Motor neuron (in vitro differentiated cells): ENCODE data around the gene TPM3. TPM values are rescaled to one million over a fixed set of nuclear protein-coding genes. Genes with fewer than 3 reads are reported as not detected.
"Not testable (repeated sequence)": the region's sequence is repeated elsewhere in the genome, so short reads cannot be mapped to it uniquely, and the experiment has no call there.

Source experiments
- ATAC-seq, 8 experiments: fragments of 200-7000 bp; cut with Tn5 transposase; replicated peaks in 6 of 8; 2 replicates each; pipeline ENCODE4 v1.8.0; 2021; ENCODE audit warnings: mild to moderate bottlenecking in 8 of 8, moderate library complexity in 8 of 8
- H3K27ac ChIP-seq, 2 donors: fragments of 250-450 bp; sonication (Bioruptor Pico); 2 replicates each; pipeline ENCODE4 v1.9.0; 2021; ENCODE audit warnings: antibody characterized with exemption in 2 of 2, mild to moderate bottlenecking in 2 of 2, moderate library complexity in 1 of 2
- H3K4me1 ChIP-seq, 2 donors: fragments of 250-450 bp; sonication (Bioruptor Pico); replicated peaks in 1 of 2; 2 replicates each; pipeline ENCODE4 v1.6.1; 2021; ENCODE audit warnings: antibody characterized with exemption in 2 of 2, mild to moderate bottlenecking in 2 of 2, moderate library complexity in 1 of 2
- H3K4me3 ChIP-seq, 5 donors: fragments of 250-450 bp; sonication (Bioruptor Pico); 2 replicates each; pipeline ENCODE4 v1.9.0; 2021; ENCODE audit warnings: antibody characterized with exemption in 5 of 5, mild to moderate bottlenecking in 5 of 5, moderate library complexity in 4 of 5
- WGBS, 10 experiments: fragments of 450-650 bp; shearing (Covaris generic); methylation state at CpG; one replicate each; pipeline ENCODE4 v1.0.0; 2022; 5-methylcytosine and 5-hydroxymethylcytosine counted together
- in situ Hi-C, 9 experiments: fragments of 400-800 bp; cut with MboI; loops; one replicate each; pipeline ENCODE4 v1.15.0; 2021; ENCODE audit warnings: low sequenced_read_pairs in 9 of 9, low pct_unique_long_range_greater_than_20kb in 2 of 9; ENCODE audit not compliant: unreplicated experiment in 9 of 9
- total RNA-seq, 8 experiments: library from RNA; unstranded; fragments of 300-600 nt; gene quantifications; 2 replicates each; pipeline versions ENCODE4 v1.2.3 to v1.2.4, GENCODE V29; 2022

Gene TPM3
- total RNA-seq, 8 experiments from 2014 or later, result 142 to 388 (median 227) TPM

DNA sequence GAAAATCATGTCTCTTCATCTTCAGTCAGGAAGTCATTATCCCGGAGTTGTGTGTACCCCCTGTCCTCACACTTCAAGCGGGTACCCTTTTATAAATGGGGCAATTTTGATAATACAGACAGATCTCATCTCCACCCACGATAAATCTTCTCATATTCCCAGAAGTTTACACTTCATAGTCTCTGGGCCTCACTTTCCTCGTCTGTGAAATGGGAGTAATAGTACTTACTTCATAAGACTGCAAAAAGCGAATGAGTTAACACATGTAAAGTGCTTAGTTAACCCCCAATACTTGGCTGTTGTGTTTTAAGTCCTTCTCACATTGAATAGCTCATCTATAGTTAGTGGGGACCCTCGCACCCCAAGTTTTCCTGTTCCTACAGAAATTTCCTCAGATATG, 37.8 kb downstream of the TPM3 start:
- no peak for ATAC-seq
- Histone ChIP-seq H3K4me3 (no peak overlapping the region), H3K4me1 (peaks cover 0 to 3% of the 10 kb centered on the region in 2 donors), H3K27ac (no peak overlapping the region)
- 93 to 100% (median 98%) methylated on average over 3 to 6 of the region's 6 CpGs; no CpG with 5 or more reads in 1 of the 10 experiments for WGBS, 10 experiments
- in situ Hi-C loops, result no loop called here

DNA sequence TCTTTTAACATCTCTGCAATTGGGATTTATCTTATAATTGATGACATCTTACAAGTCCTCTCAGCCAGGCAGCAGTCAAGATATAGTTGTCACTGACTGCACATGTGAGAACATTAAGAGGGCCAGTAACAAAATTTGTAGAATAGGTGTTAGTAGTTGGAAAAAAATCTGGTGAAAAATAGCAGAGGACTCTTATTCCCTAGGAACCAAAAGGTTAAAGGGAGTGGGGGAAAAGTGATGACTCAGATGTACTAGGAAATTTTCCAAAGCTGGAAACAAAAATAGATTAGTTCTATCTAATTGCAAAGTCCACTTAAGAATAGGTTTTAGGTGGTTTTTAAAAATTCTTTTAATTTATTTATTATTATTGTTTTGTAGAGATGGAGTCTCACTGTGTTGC, 40.6 kb downstream of the TPM3 start:
- no peak for ATAC-seq
- in situ Hi-C loops, result no loop called here
- no peaks in the 10 kb centered on the region for H3K4me1 ChIP-seq
- no peak overlapping the region for H3K27ac ChIP-seq
- no peak overlapping the region for H3K4me3 ChIP-seq

DNA sequence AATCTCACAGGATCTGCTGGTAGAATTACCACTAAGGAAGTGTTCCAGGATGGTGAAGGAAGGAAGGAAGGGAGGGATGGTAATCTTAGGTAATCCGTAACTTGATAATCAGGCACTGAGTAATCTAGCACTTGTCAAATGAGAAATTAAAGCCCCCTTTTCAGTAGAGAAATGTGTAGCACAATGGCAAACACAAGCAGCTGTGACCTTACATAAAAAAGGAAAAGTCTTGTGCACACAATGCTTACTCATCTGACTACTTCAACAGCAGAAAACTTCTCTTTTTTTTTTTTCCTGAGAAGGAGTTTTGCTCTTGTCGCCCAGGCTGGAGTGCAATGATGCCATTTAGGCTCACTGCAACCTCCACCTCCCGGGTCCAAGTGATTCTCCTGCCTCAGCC, 43.1 kb downstream of the TPM3 start:
- peak in 3 of 8 experiments; percentile 21 to 46 (median 32) for ATAC-seq
- 60 to 100% (median 70%) methylated on average over 1 to 3 of the region's 3 CpGs; no CpG with 5 or more reads in 1 of the 10 experiments for WGBS, 10 experiments
- in situ Hi-C loops, result loop anchor here in 1 of 9 experiments (10.0 kb wide), 1 partner anchor 124 kb away; no protein-coding TSS in a partner anchor
- Histone ChIP-seq H3K4me1 (no peaks in the 10 kb centered on the region), H3K4me3 (no peak overlapping the region), H3K27ac (no peak overlapping the region)

- not testable (repeated sequence) for H3K4me1 ChIP-seq, ATAC-seq, H3K27ac ChIP-seq, H3K4me3 ChIP-seq
- in situ Hi-C loops, result loop anchor here in 1 of 9 experiments (10.0 kb wide), 1 partner anchor 123 kb away; no protein-coding TSS in a partner anchor
- WGBS, 10 experiments, result 20 to 100% (median 71%) methylated on average over 1 to 4 of the region's 5 CpGs; no CpG with 5 or more reads in 4 of the 10 experiments
These were observed 44.4 kb downstream of the TPM3 start for GRCh38 chr1:154147505-154147904.

DNA sequence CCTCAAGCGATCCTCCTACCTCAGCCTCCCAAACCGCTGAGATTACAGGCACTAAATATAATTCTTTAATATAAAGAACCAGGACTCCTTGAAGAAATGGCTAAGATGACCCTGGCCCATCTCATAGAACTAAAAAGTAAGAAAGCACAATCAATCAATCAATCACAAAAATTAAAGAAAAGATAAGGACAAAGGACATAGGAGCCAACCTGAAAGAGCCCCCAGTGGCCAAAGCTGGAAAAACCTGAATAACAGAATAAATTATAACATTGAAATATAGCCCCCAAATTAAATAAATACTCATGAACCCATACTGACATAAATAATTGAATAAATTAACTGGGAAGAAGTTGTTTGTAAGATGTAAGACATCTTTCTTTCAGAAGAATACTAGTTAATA, 45.9 kb downstream of the TPM3 start:
- Histone ChIP-seq H3K4me3 (no peak overlapping the region), H3K4me1 (no peaks in the 10 kb centered on the region), H3K27ac (no peak overlapping the region)
- 33 to 100% (median 94%) methylated on average over 1 to 2 of the region's 2 CpGs; no CpG with 5 or more reads in 1 of the 10 experiments for WGBS, 10 experiments
- in situ Hi-C loops, result loop anchor here in 1 of 9 experiments (10.0 kb wide), 1 partner anchor 121 kb away; no protein-coding TSS in a partner anchor
- no peak for ATAC-seq

- no peak for ATAC-seq
These were observed 49.5 kb downstream of the TPM3 start for GRCh38 chr1:154142358-154142757.

DNA sequence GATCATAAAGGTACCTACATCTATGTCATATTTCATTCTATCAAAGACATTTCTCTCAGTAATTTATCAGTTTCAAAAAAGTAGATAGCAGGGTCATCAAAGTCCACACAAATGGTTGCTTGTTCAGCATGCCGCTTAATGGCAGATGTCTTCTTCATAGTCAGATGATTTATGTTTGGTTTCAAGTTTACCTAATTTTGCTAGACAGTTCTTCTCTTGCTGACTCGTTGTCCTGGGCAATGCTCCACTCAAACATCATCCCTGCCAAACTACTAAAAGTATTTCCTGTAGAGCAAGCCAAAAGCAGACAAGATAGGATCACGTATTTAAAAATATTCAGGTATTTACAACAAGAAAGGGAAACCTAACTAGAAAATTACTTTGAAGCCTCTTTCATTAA, 50.7 kb downstream of the TPM3 start:
- no peak for ATAC-seq
- WGBS, 10 experiments, result 19 to 90% (median 74%) methylated on average over 3 of the region's 3 CpGs; no CpG with 5 or more reads in 1 of the 10 experiments
- in situ Hi-C loops, result loop anchor here in 1 of 9 experiments (10.0 kb wide), 1 partner anchor 116 kb away; no protein-coding TSS in a partner anchor

More at GRCh38 chr1:154142358-154142757, 49.5 kb downstream of the TPM3 start:
- Histone ChIP-seq H3K4me1 (no peaks in the 10 kb centered on the region), H3K27ac (no peak overlapping the region), H3K4me3 (no peak overlapping the region)
- 60 to 100% (median 91%) methylated on average over 2 to 6 of the region's 6 CpGs; no CpG with 5 or more reads in 3 of the 10 experiments for WGBS, 10 experiments
- in situ Hi-C loops, result loop anchor here in 1 of 9 experiments (10.0 kb wide), 1 partner anchor 118 kb away; no protein-coding TSS in a partner anchor

DNA sequence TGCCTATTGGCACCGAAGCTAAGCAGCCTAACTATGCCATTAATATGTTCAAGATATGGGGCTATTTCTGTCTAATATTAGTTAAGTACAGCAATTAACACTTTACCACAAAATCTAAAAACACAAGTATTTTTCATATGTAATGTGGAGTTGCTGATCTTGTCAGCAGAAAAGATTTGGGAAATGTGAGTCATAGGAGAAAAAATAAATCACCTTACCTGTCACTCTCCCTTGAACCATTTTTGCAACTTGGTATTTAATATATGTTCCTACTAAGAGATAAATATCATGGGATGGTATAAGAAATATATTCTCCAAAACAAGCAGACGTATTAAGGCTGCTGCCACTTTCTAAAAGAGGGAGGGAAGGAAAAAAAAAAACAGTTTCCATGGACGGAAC, 54.0 kb downstream of the TPM3 start:
- no peak overlapping the region for H3K27ac ChIP-seq

More for the DNA sequence above, 50.7 kb downstream of the TPM3 start:
- Histone ChIP-seq H3K4me1 (no peaks in the 10 kb centered on the region), H3K27ac (no peak overlapping the region), H3K4me3 (no peak overlapping the region)

DNA sequence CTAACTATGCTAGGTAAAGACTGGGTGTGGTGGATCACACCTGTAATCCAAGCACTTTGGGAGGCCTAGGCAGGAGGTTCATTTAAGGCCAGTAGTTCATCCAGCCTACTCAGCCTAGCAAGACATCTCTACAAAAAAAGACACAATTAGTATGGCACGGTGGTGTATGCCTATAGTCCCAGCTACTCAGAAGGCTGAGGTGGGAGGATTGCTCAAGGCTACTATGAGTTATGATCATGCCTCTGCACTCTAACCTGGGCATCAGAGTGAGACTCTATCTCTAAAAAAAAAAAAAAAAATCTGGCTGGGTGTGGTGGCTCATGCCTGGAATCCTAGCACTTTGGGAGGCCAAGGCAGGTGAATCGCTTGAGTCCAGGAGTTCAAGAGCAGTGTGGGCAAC, 58.6 kb downstream of the TPM3 start:
- Histone ChIP-seq H3K4me3 (no peak overlapping the region), H3K4me1 (no peaks in the 10 kb centered on the region), H3K27ac (no peak overlapping the region)
- in situ Hi-C loops, result no loop called here
- no peak for ATAC-seq
- 13 to 100% (median 90%) methylated on average over 1 to 2 of the region's 2 CpGs; no CpG with 5 or more reads in 3 of the 10 experiments for WGBS, 10 experiments

More for the DNA sequence above, 54.0 kb downstream of the TPM3 start:
- Histone ChIP-seq H3K4me1 (no peaks in the 10 kb centered on the region), H3K4me3 (no peak overlapping the region)
- ATAC-seq, result no peak
- in situ Hi-C loops, result no loop called here
- 36 to 93% (median 83%) methylated on average over 2 to 3 of the region's 3 CpGs for WGBS, 10 experiments

DNA sequence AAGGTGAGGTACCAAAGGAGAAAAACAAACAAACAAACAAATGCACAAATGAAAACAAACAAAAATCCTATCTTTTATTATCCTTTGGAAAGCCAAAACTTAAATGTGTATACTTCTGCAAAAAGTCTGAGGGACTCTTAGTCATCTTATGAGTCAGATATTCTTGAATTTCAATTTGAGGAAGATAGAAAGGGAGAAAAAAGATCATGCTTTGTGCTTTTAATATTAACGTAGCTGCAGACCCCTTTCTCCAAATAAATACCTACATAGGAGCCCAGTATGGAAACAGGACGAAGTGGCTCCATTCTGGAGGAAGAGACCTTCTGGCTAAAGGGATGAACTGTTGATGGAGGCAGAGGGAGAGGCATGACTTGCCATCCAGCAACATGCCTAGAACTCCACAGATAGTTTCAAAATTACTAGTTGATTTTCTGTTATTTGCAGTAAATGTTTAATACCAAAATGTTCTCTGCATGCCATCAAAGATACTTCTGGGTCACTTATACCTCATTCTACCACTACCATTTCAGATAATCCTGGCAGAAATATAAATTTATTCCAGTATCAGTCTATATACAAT, 62.4 kb downstream of the TPM3 start:
- Histone ChIP-seq H3K4me3 (no peak overlapping the region), H3K27ac (no peak overlapping the region), H3K4me1 (no peaks in the 10 kb centered on the region)
- ATAC-seq, result peak in 1 of 8 experiments; percentile 53
- 11 to 76% (median 56%) methylated on average over 1 to 2 of the region's 2 CpGs; no CpG with 5 or more reads in 1 of the 10 experiments for WGBS, 10 experiments
- in situ Hi-C loops, result no loop called here

- WGBS, 10 experiments, result 3 to 96% (median 86%) methylated on average over 3 to 10 of the region's 11 CpGs; no CpG with 5 or more reads in 1 of the 10 experiments
- in situ Hi-C loops, H3K27ac ChIP-seq, H3K4me3 ChIP-seq, H3K4me1 ChIP-seq: not testable (repeated sequence)
- peak in 2 of 8 experiments; percentile 78 to 97 for ATAC-seq
These were observed 68.7 kb downstream of the TPM3 start for GRCh38 chr1:154123205-154123604.

DNA sequence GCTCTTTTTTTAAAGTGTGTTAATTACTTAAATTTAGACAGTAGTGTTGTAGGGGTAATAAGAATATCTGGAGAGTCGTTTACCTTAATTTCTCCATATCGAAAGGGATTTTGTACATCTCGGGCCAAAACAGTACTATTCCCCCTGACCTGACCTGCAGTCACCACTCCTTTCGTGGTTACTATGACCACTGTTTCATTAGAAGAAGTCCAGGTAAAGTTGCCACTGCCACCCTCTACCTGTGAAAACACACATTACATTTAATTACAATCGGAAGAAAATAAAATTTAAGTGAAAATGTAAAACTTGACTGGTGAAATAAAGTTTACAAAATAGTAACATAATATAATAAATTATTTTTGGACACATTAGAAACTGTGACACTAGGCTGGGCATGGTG, 74.3 kb downstream of the TPM3 start:
- no peak for ATAC-seq
- in situ Hi-C loops, result no loop called here
- no peak overlapping the region for H3K27ac ChIP-seq
- H3K4me3 ChIP-seq, result no peak overlapping the region
- H3K4me1 ChIP-seq, result peaks cover 6 to 8% of the 10 kb centered on the region in 2 donors
- WGBS, 10 experiments, result 0 to 100% (median 71%) methylated on average over 1 to 5 of the region's 5 CpGs; no CpG with 5 or more reads in 2 of the 10 experiments

DNA sequence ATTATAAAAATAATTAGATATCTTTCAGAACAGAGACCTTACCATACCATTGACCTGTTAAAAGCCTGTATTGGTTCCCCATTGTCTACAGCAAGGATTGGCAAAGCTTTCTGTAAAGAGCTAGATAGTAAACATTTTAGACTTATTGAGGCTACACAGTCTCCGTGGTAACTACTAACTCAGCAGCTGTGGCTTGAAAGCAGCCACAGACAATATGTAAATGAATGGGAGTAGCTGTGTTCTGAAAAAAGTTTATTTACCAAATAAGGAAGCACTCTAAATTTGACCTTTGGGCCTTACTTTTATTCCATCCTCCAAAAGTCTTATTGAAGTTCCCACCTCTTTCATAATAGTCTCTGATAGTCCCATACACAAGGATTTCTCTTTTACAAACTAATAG, 76.7 kb downstream of the TPM3 start:
- no peak overlapping the region for H3K27ac ChIP-seq
- in situ Hi-C loops, result no loop called here
- peaks cover 6 to 8% of the 10 kb centered on the region in 2 donors for H3K4me1 ChIP-seq
- WGBS, 10 experiments, result 0 to 57% (median 0%) methylated on average over 1 of the region's 1 CpG; no CpG with 5 or more reads in 2 of the 10 experiments
- no peak overlapping the region for H3K4me3 ChIP-seq
- peak; percentile 38 to 100 (median 90) for ATAC-seq
